ENCODE results near the gene PRKG2. TPM values are rescaled to one million over a fixed set of nuclear protein-coding genes. Genes with fewer than 3 reads are reported as not detected.

PRKG2 gene
- total RNA-seq, 3 donors from 2014 or later: 1.2 to 3.5 (median 1.3) TPM

- TF ChIP-seq CTCF (IDR thresholded peaks at IDR 0.05) (no peak), POLR2A (IDR thresholded peaks at IDR 0.05) (no peak), POLR2AphosphoS5 (IDR thresholded peaks at IDR 0.05) (no peak)
- no peaks in the 10 kb centered on the region for H3K4me1 ChIP-seq
- DNase-seq (ENCODE audit: low spot score in 2 of 2): no peak
- H3K27me3 ChIP-seq: no peaks in the 10 kb centered on the region
- no peak overlapping the region for H3K27ac ChIP-seq
- no peaks in the 10 kb centered on the region for H3K9me3 ChIP-seq
- no peak overlapping the region for H3K4me3 ChIP-seq
- H3K36me3 ChIP-seq: no peaks in the 10 kb centered on the region
- intact Hi-C loops (cut with DNase I; ENCODE audit: low total_unique reads): no loop called here
Observed at GRCh38 chr4:81195475-81195874, 19.5 kb downstream of the PRKG2 start.

DNA sequence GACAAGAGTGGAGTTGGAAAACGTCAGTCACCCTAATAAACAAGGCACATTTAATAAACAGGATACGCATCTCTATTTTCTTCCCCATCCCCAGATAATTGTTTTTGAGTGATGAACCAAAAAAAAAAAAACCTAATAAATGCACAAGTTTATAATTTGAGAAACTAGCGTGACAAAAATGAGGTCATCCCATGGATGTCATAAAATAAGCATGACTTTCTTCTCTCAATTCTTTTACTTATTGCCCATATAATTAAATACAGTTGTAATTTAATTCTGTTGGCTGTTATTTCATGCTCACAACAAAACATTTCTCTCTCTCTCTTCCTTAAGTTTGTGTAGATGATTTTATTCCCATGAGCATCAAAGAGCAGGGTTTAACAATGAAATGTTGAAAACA lies 20.7 kb downstream of the PRKG2 start:
- Histone ChIP-seq H3K27ac (no peak overlapping the region), H3K27me3 (no peaks in the 10 kb centered on the region), H3K9me3 (no peaks in the 10 kb centered on the region), H3K36me3 (no peaks in the 10 kb centered on the region), H3K4me3 (no peak overlapping the region), H3K4me1 (no peaks in the 10 kb centered on the region)
- intact Hi-C loops (cut with DNase I; ENCODE audit: low total_unique reads): no loop called here
- no peak for DNase-seq (ENCODE audit: low spot score in 2 of 2)
- TF ChIP-seq POLR2AphosphoS5 (IDR thresholded peaks at IDR 0.05) (no peak), POLR2A (IDR thresholded peaks at IDR 0.05) (no peak), CTCF (IDR thresholded peaks at IDR 0.05) (no peak)

DNA sequence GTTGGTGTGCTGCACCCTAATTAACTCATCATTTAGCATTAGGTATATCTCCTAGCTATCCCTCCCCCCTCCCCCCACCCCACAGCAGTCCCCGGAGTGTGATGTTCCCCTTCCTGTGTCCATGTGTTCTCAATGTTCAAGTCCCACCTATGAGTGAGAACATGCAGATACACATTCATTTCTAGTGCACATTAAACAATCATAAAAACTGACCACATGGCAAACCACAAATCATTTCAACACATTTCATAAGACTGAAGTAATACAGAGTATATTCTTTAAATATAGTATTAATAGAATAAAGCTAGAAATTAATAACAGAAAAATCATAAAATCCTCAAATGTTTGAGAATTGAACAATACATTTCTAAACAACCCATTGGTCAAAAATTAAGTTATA lies 34.1 kb downstream of the PRKG2 start:
- intact Hi-C loops (cut with DNase I; ENCODE audit: low total_unique reads): no loop called here
- TF ChIP-seq CTCF (IDR thresholded peaks at IDR 0.05) (no peak), POLR2AphosphoS5 (IDR thresholded peaks at IDR 0.05) (no peak), POLR2A (IDR thresholded peaks at IDR 0.05) (no peak)
- no peaks in the 10 kb centered on the region for H3K36me3 ChIP-seq
- H3K4me1 ChIP-seq: no peaks in the 10 kb centered on the region
- H3K27ac ChIP-seq: no peak overlapping the region
- DNase-seq (ENCODE audit: low spot score in 2 of 2): no peak
- H3K4me3 ChIP-seq: no peak overlapping the region
- H3K27me3 ChIP-seq: no peaks in the 10 kb centered on the region
- H3K9me3 ChIP-seq: peaks cover 0 to 4% of the 10 kb centered on the region in 2 donors

GRCh38 chr4:81179326-81179725 lies 35.7 kb downstream of the PRKG2 start:
- no peak overlapping the region for H3K27ac ChIP-seq
- no peak overlapping the region for H3K4me3 ChIP-seq
- no peaks in the 10 kb centered on the region for H3K27me3 ChIP-seq
- no peaks in the 10 kb centered on the region for H3K36me3 ChIP-seq
- DNase-seq (ENCODE audit: low spot score in 2 of 2): no peak
- peaks cover 0 to 4% of the 10 kb centered on the region in 2 donors for H3K9me3 ChIP-seq
- intact Hi-C loops (cut with DNase I; ENCODE audit: low total_unique reads): no loop called here
- no peaks in the 10 kb centered on the region for H3K4me1 ChIP-seq
- TF ChIP-seq POLR2AphosphoS5 (IDR thresholded peaks at IDR 0.05): no peak
- TF ChIP-seq POLR2A (IDR thresholded peaks at IDR 0.05): no peak
- no peak for TF ChIP-seq CTCF (IDR thresholded peaks at IDR 0.05)

DNA sequence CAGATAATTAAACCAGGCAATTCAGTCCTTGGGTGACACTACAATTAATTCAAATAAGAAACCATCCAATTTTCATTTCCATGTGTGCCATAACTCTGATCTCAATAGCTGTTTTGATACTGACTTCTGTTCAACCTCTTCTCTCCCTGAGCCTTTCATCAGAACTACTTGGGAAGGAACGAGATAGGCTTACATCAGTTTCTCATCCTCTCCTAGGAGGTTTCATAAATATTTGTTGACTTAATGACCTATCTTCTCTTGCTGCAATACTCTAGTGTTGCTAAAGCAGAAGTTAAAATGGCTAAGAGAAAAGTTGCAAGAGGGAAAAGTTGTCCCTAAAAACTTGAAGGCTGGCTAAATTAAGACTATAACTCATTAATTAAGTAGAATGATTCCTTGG lies 41.8 kb downstream of the PRKG2 start:
- H3K9me3 ChIP-seq: no peaks in the 10 kb centered on the region
- H3K36me3 ChIP-seq: no peaks in the 10 kb centered on the region
- DNase-seq (ENCODE audit: low spot score in 2 of 2): no peak
- no peaks in the 10 kb centered on the region for H3K27me3 ChIP-seq
- intact Hi-C loops (cut with DNase I; ENCODE audit: low total_unique reads): no loop called here
- TF ChIP-seq POLR2A (IDR thresholded peaks at IDR 0.05): no peak
- TF ChIP-seq CTCF (IDR thresholded peaks at IDR 0.05): no peak
- no peaks in the 10 kb centered on the region for H3K4me1 ChIP-seq
- H3K4me3 ChIP-seq: no peak overlapping the region
- no peak overlapping the region for H3K27ac ChIP-seq
